SH-SY5Y (cell line): ENCODE data around the gene LHX3.

Source experiments
- GATA2 ChIP-seq: IDR thresholded peaks from 2 replicates; pipeline ENCODE4 v1.6.1; 2011; ENCODE audit warnings: mild to moderate bottlenecking, low read depth, low read length
- GATA3 ChIP-seq: IDR thresholded peaks from 2 replicates; pipeline ENCODE4 v1.6.1; 2011; ENCODE audit warnings: low read depth, mild to moderate bottlenecking, low read length, moderate library complexity

DNA sequence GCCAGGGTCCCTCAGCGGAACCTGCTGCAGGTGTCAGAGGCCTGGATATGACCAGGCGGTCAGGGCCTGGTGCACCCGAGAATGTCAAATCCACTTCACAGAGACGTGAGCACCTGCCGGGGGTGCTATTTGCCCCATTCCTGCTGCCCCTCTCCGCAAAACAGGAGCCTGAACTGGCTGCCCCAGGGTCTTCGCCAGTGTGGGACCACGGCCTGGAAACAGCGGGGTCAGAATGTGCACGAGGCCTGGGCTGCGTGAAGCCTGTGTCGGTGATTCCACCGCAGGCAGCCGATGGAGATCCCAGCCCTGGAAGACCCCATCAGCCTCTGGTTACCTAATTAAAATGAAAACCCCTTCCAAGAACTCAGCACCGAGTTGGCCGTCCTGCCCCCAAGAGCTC is 45.1 kb downstream of the LHX3 start:
- TF ChIP-seq GATA2 = no peak
- TF ChIP-seq GATA3 = no peak
